Measurements from ENCODE around the gene TREM1.

GRCh38 chr6:41247288-41247865 lies 39.1 kb downstream of the TREM1 start:
- TF ChIP-seq CTCF (IDR thresholded peaks at IDR 0.05) (no peak), POLR2A (IDR thresholded peaks at IDR 0.05) (no peak)
